Fibroblast of skin of left quadriceps (primary cell): ENCODE measurements around the gene OAF.
A peak's percentile ranks its signal among the peaks of the same experiment; 100 is the strongest.
"Not testable (repeated sequence)": the region's sequence is repeated elsewhere in the genome, so short reads cannot be mapped to it uniquely, and the experiment has no call there.

Experiments used
- DNase-seq, 2 experiments: peaks; one replicate each; pipeline ENCODE4 v3.0.0-alpha.2; 2013; ENCODE audit warnings: low read depth in 2 of 2

The OAF gene

DNA sequence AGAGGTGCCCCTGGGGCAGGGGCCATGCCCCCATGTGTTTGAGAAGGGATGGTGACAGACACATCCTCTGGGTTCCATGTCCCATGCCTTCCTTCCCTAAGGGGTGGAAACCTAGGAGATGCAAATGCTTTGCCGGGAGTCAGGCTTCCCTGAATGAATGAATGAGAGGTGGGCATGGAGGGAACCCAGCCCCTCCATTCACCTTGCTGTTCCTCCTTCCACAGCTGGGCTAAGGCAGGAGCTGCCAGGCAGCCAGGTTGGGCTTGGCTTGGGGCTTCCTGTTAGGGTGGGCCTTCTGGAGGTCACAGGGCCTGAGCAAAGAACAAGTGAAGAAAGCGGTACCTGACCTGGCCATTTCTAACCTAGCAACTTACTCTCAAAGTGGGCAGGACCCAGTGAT is 30.0 kb downstream of the OAF start:
- DNase-seq, result no peak

- DNase-seq, result no peak
These were observed 30.4 kb downstream of the OAF start for GRCh38 chr11:120241277-120241676.

DNA sequence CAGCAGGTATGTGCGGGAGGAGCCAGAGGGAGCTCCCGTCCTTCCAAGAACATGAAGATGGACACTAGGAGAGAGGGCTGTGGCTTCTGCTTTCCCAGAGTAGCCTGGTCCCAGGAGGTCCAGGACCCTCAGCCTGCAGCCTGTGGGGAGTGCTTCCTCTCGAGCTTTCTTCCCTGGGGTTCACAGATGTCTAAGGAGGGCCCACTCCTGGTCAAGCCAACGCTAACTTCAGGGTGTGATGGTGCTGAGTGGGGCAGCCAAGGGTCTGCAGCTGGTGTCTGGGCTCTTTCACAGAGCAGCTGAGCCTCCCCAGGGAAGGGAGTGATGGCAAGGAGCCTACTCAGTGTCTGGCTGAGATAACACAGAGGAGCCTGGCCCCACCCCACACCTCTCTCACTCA is 32.4 kb downstream of the OAF start:
- no peak for DNase-seq

DNA sequence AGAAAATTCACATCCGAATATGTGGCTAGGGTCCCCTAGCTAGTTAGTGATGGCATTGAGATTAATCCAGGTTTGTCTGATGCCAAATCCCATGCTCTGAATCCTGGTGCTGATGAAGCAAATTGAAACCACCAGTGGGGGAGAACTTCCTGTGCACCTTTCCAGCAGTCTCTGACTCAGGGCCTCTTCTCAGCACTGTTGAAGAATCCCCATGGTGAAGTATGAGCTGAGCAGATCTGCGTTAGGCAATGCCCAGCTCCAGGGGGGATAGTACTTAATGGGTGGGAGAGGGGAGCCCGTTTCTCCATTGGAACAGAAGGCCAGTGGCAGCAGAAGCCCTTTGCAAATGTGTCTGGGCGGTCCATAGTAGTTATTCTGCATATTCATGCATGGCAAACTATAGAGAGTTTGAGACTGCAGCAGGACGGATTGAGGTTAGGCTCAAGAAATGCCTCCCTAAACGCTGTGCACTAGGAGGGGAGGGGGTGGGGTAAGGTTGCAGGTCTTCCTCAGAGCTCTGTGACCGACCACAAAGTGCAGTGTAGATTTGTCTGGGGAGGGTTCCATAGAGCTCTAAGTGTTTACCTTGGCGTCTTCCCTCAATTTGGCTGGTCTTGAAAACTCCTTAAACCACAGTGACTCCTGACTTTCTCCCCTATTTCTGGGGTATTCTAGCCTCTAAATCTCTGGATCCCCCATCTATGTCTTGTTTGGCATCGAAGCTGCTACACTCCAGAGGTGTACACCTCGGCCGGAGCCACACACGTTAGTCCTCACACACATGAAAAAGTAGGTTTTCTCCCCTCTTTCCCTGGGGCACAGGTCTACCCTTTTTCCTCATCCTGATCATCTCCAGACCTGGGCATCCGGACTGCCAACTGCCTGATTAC is 33.9 kb downstream of the OAF start:
- DNase-seq, result peak; percentile 3 to 15

DNA sequence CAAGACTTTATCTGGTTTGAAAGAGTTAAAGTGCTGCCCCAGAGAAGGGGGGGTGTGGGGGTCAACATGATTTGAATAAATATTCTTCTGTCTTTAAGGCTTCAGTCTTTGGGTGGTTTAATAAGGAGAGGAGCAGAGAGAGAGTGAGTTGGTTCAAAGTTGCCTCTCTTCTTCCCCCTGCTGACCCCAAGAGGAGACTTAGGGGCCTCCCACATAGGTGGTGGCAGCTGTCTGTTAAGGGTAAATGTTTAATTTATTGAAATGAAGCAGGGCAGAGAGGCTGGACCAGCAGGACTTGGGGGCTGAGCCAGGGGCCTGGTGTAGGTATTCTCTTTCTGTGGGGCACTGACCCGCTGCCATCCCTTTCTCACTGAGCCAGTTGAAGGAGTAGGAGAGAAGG is 34.6 kb downstream of the OAF start:
- no peak for DNase-seq

DNA sequence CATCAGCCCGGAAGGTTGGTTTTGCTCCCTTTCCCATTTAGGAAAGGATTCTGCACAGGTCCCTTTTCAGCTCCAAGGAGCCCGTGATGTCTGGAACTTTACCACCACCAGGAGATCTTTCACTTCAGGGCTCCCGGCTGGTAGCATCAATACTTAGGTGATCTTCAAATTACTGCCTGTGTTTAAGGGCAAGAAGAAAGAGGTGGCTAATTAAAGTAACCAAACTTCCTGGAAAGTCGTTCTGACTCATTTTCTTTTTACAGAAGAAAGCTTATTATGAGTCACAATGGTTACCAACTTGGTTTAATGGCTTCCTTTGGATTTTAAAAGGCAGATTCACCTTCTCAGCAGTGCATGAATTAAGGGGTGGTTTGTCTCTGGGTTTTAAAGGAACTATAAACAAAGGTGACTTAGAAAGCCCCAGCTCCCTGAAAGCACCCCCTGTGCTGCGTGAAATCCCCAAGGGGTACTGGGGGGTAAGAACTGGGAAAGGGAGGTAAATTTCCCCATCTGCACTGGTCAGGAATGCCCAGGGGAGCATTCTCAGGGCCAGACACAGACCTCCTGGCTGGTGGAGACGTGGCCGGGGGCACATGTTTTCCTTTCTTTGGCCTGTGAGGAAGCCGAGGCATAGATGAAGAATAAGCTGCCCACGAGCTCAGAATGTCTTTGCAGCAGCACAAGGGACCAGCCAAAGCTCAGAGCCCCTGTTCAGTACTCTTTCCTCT is 37.9 kb downstream of the OAF start:
- peak; percentile 16 to 25 for DNase-seq

DNA sequence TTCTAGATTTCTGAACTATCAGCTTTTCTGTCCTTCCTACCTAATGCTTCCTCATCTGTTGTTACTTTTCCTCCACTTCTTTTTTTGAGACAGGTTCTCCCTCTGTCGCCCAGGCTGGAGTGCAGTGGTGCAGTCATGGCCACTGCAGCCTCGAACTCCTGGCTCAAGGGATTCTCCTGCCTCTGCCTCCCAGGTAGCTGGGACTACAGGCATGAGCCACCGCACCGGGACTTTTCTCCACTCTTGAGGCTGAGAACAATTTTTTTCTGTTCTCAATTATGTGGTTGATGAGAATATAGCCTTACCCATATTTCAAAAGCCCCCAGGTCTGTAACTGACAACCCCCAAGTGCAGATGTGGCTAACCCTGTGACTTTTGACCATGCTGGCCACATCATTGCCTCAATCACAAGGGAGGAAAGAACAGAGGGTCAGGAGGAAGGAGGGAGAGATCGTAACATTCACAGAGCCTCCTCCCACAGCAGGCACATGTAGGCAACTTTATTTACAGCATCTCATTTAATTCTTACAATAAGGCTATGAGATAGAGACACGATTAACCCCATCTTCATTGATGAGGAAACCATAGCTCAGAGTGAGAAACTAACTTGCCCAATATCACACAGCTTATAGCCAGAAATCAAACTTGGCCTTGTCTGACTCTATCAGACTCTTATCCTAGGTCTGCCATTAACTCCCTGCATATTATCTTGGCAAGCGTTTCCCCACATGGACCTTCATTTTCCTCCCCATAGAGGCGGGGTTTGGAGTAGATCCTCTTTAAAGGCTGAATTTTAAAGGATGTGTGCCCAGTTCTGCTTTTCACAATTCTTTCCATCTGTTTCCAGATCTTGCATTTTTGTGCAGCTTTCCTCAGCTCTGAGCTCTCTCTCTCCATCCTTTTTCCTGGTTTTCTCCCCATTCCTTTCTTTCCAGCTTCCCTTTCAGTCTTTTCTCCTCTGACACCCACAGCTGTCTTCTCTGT is 38.7 kb downstream of the OAF start:
- no peak for DNase-seq

DNA sequence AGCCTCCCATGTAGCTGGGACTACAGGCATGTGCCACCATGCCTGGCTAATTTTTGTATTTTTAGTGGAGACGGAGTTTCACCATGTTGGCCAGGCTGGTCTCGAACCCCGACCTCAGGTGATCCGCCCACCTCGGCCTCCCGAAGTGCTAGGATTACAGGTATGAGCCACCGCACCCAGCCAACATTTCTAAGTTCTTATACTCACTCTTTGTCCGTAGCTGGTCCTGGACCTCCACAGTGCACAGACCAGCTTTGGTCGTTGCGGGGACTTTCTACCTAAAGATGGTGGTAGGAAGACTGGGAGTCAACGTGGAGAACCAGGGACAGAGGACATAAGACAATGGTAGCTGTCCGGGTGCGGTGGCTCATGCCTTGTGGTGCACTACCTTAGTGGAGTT is 42.5 kb downstream of the OAF start:
- not testable (repeated sequence) for DNase-seq

DNA sequence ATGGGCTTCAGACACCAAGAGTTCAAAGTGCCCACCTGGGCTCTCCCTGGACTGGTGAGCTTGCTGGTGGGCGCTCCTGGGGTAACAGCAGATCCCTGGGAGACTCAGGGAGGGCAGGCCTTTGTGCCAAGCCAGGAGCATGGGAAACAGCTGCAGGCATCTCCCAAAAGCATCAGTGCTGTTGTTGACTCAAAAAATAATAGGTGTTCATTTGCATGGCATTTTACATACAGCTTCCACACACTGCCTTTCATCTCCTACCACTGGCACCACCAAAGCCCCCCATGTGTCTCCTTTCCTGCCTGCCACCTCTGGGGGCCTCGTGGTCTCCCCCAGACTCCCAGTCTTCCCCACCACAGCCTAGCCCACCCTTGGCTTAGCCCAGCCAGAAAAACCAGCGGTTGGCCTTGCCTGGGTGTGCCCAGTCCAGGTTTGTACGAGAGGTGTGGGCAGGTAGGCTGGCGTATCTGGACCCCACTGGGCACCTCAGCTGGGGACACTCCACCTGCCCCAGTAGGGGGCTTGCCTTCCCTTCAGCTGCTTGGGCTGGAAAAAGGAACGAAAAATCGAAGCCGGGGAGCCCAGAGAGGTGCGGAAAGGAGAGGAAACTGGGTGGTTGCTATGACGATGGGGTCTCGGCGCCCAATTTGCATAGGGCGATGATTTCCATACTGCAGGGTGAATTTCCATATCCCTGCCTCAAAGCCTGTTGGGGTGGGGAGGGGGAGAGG is 44.1 kb downstream of the OAF start:
- DNase-seq, result no peak

GRCh38 chr11:120255519-120255866 is 44.7 kb downstream of the OAF start:
- no peak for DNase-seq

GRCh38 chr11:120256178-120256577 is 45.3 kb downstream of the OAF start:
- no peak for DNase-seq

- no peak for DNase-seq
These were observed 45.9 kb downstream of the OAF start for GRCh38 chr11:120256779-120257178.

- DNase-seq, result no peak
These were observed 46.5 kb downstream of the OAF start for GRCh38 chr11:120257346-120257745.

- no peak for DNase-seq
These were observed 47.8 kb downstream of the OAF start for GRCh38 chr11:120258661-120259060.

GRCh38 chr11:120259241-120259640 is 48.4 kb downstream of the OAF start:
- DNase-seq, result no peak

GRCh38 chr11:120259988-120260565 is 49.2 kb downstream of the OAF start:
- no peak for DNase-seq

DNA sequence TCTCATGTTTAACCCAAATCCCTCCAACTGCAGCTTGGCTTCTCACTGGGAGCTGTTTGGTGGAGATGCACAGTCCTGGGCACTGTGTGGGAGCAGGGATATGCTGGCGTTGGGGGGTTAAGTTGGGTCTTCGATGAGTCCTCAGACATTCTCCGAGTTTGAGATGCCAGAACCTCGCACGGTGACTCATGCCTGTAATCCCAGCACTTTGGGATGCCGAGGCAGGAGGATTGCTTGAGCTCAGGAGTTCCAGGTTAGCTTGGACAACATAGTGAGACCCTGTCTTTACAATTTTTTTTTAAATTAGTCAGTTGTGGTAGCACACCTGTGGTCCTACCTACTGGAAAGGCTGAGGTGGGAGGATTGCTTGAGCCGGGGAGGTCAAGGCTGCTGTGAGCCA is 49.8 kb downstream of the OAF start:
- DNase-seq, result no peak

GRCh38 chr11:120261321-120261720 is 50.5 kb downstream of the OAF start:
- DNase-seq, result no peak

- DNase-seq, result no peak
These were observed 51.1 kb downstream of the OAF start for GRCh38 chr11:120261931-120262330.

DNA sequence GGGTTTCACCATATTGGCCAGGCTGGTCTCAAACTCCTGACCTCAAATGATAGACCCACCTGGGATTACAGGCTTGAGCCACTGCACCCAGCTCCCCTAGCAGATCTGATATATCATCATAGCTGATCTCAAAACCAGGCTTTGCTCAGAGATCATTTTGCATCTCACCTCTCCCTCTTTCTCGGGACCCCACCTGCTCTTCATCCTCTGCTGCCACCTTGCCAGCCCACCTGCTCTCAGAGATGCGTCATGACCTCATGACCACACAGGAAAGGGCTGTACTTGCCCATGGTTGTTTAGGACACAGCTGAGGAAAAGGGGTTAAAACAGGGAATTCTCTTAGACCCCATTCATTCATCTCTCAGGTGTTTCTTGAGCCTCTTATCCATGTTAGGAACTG is 56.5 kb downstream of the OAF start:
- DNase-seq, result no peak

DNA sequence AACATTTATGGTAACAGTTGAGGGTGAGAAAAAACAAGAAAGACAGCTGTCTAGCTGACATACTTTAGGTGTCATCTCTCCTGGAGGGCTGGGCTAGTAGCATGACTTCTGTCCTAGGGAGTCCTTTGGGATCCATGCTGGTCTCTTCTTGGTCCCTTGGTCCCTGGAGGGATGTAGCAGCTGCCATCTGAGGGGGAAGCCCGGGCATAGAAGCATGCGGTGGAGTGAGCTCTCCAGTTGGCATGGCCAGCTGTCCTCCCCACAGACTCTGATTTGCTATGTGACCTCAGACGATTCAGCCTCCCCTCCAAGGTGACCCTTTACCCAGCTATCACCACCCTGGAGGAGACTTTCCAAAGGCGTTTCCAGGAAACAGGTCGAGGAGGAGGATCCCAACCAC is 57.9 kb downstream of the OAF start:
- no peak for DNase-seq
